GM19468 (cell line): Measurements from ENCODE around the gene SCAPER.
"Not testable (repeated sequence)": the region's sequence is repeated elsewhere in the genome, so short reads cannot be mapped to it uniquely, and the experiment has no call there.

ENCODE experiments used
- ATAC-seq: cut with Tn5 transposase; IDR thresholded peaks from one replicate; pipeline ENCODE4 v1.9.1; 2021; ENCODE audit warnings: mild to moderate bottlenecking, moderate library complexity, moderate number of reproducible peaks; ENCODE audit not compliant: unreplicated experiment; ENCODE audit errors: extremely low read depth

SCAPER gene

GRCh38 chr15:76514282-76514681 lies 390.9 kb downstream of the SCAPER start:
- no peak for ATAC-seq

- ATAC-seq: no peak
Measured at GRCh38 chr15:76512971-76513370, 392.2 kb downstream of the SCAPER start.

GRCh38 chr15:76510663-76511062 lies 394.5 kb downstream of the SCAPER start:
- ATAC-seq: not testable (repeated sequence)

GRCh38 chr15:76503804-76504203 lies 401.3 kb downstream of the SCAPER start:
- no peak for ATAC-seq

- no peak for ATAC-seq
Measured at GRCh38 chr15:76503121-76503520, 402.0 kb downstream of the SCAPER start.

GRCh38 chr15:76502678-76503077 lies 402.5 kb downstream of the SCAPER start:
- no peak for ATAC-seq

- not testable (repeated sequence) for ATAC-seq
Measured at GRCh38 chr15:76502185-76502584, 403.0 kb downstream of the SCAPER start.

GRCh38 chr15:76501726-76502125 lies 403.4 kb downstream of the SCAPER start:
- ATAC-seq: no peak

- ATAC-seq: no peak
Measured at GRCh38 chr15:76501011-76501410, 404.1 kb downstream of the SCAPER start.

- no peak for ATAC-seq
Measured at GRCh38 chr15:76495487-76495886, 409.7 kb downstream of the SCAPER start.

- ATAC-seq: no peak
Measured at GRCh38 chr15:76492538-76492937, 412.6 kb downstream of the SCAPER start.

- no peak for ATAC-seq
Measured at GRCh38 chr15:76483752-76484151, 421.4 kb downstream of the SCAPER start.

GRCh38 chr15:76483018-76483417 lies 422.1 kb downstream of the SCAPER start:
- no peak for ATAC-seq

- ATAC-seq: no peak
Measured at GRCh38 chr15:76480267-76480666, 424.9 kb downstream of the SCAPER start.

- ATAC-seq: no peak
Measured at GRCh38 chr15:76470691-76471090, 434.4 kb downstream of the SCAPER start.

GRCh38 chr15:76468722-76469121 lies 436.4 kb downstream of the SCAPER start:
- ATAC-seq: no peak

- no peak for ATAC-seq
Measured at GRCh38 chr15:76467136-76467535, 438.0 kb downstream of the SCAPER start.

- no peak for ATAC-seq
Measured at GRCh38 chr15:76465728-76466127, 439.4 kb downstream of the SCAPER start.

GRCh38 chr15:76464247-76464646 lies 440.9 kb downstream of the SCAPER start:
- no peak for ATAC-seq

GRCh38 chr15:76460871-76461270 lies 444.3 kb downstream of the SCAPER start:
- ATAC-seq: no peak

- ATAC-seq: no peak
Measured at GRCh38 chr15:76460347-76460746, 444.8 kb downstream of the SCAPER start.

- ATAC-seq: no peak
Measured at GRCh38 chr15:76451540-76451939, 453.6 kb downstream of the SCAPER start.

GRCh38 chr15:76449455-76449854 lies 455.7 kb downstream of the SCAPER start:
- ATAC-seq: no peak
